ENCODE measurements around the gene ZNF488. TPM values are rescaled to one million over a fixed set of nuclear protein-coding genes. Genes with fewer than 3 reads are reported as not detected.

Gene ZNF488
- total and polyA plus RNA-seq, 2 donors (not counting 1 experiment from before 2014, with no cell fraction given): not detected

- CTCF ChIA-PET: interaction anchor here (1.6 kb wide), 1 partner anchor 17 kb away, joined by 5 read pairs; no protein-coding TSS in a partner anchor
- TF ChIP-seq, protein P1, sequence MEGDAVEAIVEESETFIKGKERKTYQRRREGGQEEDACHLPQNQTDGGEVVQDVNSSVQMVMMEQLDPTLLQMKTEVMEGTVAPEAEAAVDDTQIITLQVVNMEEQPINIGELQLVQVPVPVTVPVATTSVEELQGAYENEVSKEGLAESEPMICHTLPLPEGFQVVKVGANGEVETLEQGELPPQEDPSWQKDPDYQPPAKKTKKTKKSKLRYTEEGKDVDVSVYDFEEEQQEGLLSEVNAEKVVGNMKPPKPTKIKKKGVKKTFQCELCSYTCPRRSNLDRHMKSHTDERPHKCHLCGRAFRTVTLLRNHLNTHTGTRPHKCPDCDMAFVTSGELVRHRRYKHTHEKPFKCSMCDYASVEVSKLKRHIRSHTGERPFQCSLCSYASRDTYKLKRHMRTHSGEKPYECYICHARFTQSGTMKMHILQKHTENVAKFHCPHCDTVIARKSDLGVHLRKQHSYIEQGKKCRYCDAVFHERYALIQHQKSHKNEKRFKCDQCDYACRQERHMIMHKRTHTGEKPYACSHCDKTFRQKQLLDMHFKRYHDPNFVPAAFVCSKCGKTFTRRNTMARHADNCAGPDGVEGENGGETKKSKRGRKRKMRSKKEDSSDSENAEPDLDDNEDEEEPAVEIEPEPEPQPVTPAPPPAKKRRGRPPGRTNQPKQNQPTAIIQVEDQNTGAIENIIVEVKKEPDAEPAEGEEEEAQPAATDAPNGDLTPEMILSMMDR (IDR thresholded peaks at IDR 0.05): no peak
- TF ChIP-seq EZH2 (IDR thresholded peaks at IDR 0.05; ENCODE audit: borderline replicate concordance, insufficient read depth, low read depth, low read length, poor library complexity, severe bottlenecking): no peak
Observed at GRCh38 chr10:47357131-47357582, 26.9 kb downstream of the ZNF488 start.

GRCh38 chr10:47356708-47357107 lies 27.4 kb downstream of the ZNF488 start:
- Mint-ChIP-seq H3K4me3 (no peak overlapping the region), H3K27ac (no peak overlapping the region), H3K9me3 (ENCODE audit: insufficient read depth) (no peaks in the 10 kb centered on the region), H3K4me1 (no peaks in the 10 kb centered on the region), H3K27me3 (no peaks in the 10 kb centered on the region)
- no peaks in the 10 kb centered on the region for H3K27me3 ChIP-seq (replicated peaks in 1 of 4; ENCODE audit: control extremely low read depth in 1 of 4, control insufficient read depth in 3 of 4, insufficient read depth in 4 of 4, low read length in 3 of 4)
- H3K4me2 ChIP-seq (replicated peaks; ENCODE audit: low read depth, low read length, poor library complexity, severe bottlenecking): no peak overlapping the region
- WGBS (ENCODE audit: insufficient coverage): 82% methylated on average over 4 of the region's 5 CpGs
- H3K79me2 ChIP-seq (ENCODE audit: control insufficient read depth, insufficient read depth, low read length): no peaks in the 10 kb centered on the region
- H4K20me1 ChIP-seq (ENCODE audit: control insufficient read depth, insufficient read depth, low read length, poor library complexity, severe bottlenecking): no peaks in the 10 kb centered on the region
- no peaks in the 10 kb centered on the region for H3K4me1 ChIP-seq (ENCODE audit: control insufficient read depth in 2 of 2, insufficient read depth in 2 of 2, low read length in 2 of 2)
- intact Hi-C loops (cut with micrococcal nuclease): no loop called here
- H2AFZ ChIP-seq (ENCODE audit: insufficient read depth, low read depth, low read length, poor library complexity, severe bottlenecking): no peak overlapping the region
- DNase-seq (no peak), ATAC-seq (ENCODE audit: low read depth) (no peak)
- H3K27ac ChIP-seq (ENCODE audit: low read length in 2 of 2): no peak overlapping the region
- ChIA-PET CTCF (no interaction called here), POLR2A (no interaction called here)
- no peaks in the 10 kb centered on the region for H3K36me3 ChIP-seq (replicated peaks in 1 of 2; ENCODE audit: control extremely low read depth in 1 of 2, control insufficient read depth in 1 of 2, extremely low read depth in 1 of 2, insufficient read depth in 2 of 2, low read length in 1 of 2)
- H3K9me3 ChIP-seq (ENCODE audit: control extremely low read depth in 1 of 3, control insufficient read depth in 2 of 3, insufficient read depth in 1 of 3, low read length in 2 of 3): no peaks in the 10 kb centered on the region
- no peak overlapping the region for H3K9ac ChIP-seq (ENCODE audit: low read length)
- TF ChIP-seq, protein P1 (IDR thresholded peaks at IDR 0.05): no peak
- no peak for TF ChIP-seq EZH2 (IDR thresholded peaks at IDR 0.05; ENCODE audit: borderline replicate concordance, insufficient read depth, low read depth, low read length, poor library complexity, severe bottlenecking)
- no peak overlapping the region for H3K4me3 ChIP-seq (ENCODE audit: control extremely low read depth in 1 of 5, extremely low read depth in 1 of 5, insufficient read depth in 1 of 5, low read depth in 2 of 5, low read length in 4 of 5)

More at GRCh38 chr10:47357131-47357582, 26.9 kb downstream of the ZNF488 start:
- no peak for ATAC-seq (ENCODE audit: low read depth)
- POLR2A ChIA-PET: no interaction called here
- no peaks in the 10 kb centered on the region for H3K27me3 ChIP-seq (replicated peaks in 1 of 4; ENCODE audit: control extremely low read depth in 1 of 4, control insufficient read depth in 3 of 4, insufficient read depth in 4 of 4, low read length in 3 of 4)
- H2AFZ ChIP-seq (ENCODE audit: insufficient read depth, low read depth, low read length, poor library complexity, severe bottlenecking): no peak overlapping the region
- H3K9me3 ChIP-seq (ENCODE audit: control extremely low read depth in 1 of 3, control insufficient read depth in 2 of 3, insufficient read depth in 1 of 3, low read length in 2 of 3): no peaks in the 10 kb centered on the region
- H3K4me1 ChIP-seq (ENCODE audit: control insufficient read depth in 2 of 2, insufficient read depth in 2 of 2, low read length in 2 of 2): no peaks in the 10 kb centered on the region
- H3K79me2 ChIP-seq (ENCODE audit: control insufficient read depth, insufficient read depth, low read length): no peaks in the 10 kb centered on the region
- H3K27me3 Mint-ChIP-seq: no peaks in the 10 kb centered on the region
- no peak overlapping the region for H3K27ac Mint-ChIP-seq
- WGBS (ENCODE audit: insufficient coverage): 97% methylated on average over 3 of the region's 12 CpGs
- no peak overlapping the region for H3K9ac ChIP-seq (ENCODE audit: low read length)
- H3K4me3 ChIP-seq (ENCODE audit: control extremely low read depth in 1 of 5, extremely low read depth in 1 of 5, insufficient read depth in 1 of 5, low read depth in 2 of 5, low read length in 4 of 5): no peak overlapping the region
- H3K4me2 ChIP-seq (replicated peaks; ENCODE audit: low read depth, low read length, poor library complexity, severe bottlenecking): no peak overlapping the region
- no peaks in the 10 kb centered on the region for H4K20me1 ChIP-seq (ENCODE audit: control insufficient read depth, insufficient read depth, low read length, poor library complexity, severe bottlenecking)
- no peak overlapping the region for H3K27ac ChIP-seq (ENCODE audit: low read length in 2 of 2)
- no peaks in the 10 kb centered on the region for H3K4me1 Mint-ChIP-seq
- H3K9me3 Mint-ChIP-seq (ENCODE audit: insufficient read depth): no peaks in the 10 kb centered on the region
- H3K4me3 Mint-ChIP-seq: no peak overlapping the region
- no peak for DNase-seq
- no peaks in the 10 kb centered on the region for H3K36me3 ChIP-seq (replicated peaks in 1 of 2; ENCODE audit: control extremely low read depth in 1 of 2, control insufficient read depth in 1 of 2, extremely low read depth in 1 of 2, insufficient read depth in 2 of 2, low read length in 1 of 2)
- intact Hi-C loops (cut with micrococcal nuclease): no loop called here

Measured in B cell (primary cell).